ENCODE data around the gene RAB3C. TPM values are rescaled to one million over a fixed set of nuclear protein-coding genes. Genes with fewer than 3 reads are reported as not detected.
"Not testable (repeated sequence)": the region's sequence is repeated elsewhere in the genome, so short reads cannot be mapped to it uniquely, and the experiment has no call there.

The RAB3C gene, protein sequence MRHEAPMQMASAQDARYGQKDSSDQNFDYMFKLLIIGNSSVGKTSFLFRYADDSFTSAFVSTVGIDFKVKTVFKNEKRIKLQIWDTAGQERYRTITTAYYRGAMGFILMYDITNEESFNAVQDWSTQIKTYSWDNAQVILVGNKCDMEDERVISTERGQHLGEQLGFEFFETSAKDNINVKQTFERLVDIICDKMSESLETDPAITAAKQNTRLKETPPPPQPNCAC
- total RNA-seq = 6.1 TPM

DNA sequence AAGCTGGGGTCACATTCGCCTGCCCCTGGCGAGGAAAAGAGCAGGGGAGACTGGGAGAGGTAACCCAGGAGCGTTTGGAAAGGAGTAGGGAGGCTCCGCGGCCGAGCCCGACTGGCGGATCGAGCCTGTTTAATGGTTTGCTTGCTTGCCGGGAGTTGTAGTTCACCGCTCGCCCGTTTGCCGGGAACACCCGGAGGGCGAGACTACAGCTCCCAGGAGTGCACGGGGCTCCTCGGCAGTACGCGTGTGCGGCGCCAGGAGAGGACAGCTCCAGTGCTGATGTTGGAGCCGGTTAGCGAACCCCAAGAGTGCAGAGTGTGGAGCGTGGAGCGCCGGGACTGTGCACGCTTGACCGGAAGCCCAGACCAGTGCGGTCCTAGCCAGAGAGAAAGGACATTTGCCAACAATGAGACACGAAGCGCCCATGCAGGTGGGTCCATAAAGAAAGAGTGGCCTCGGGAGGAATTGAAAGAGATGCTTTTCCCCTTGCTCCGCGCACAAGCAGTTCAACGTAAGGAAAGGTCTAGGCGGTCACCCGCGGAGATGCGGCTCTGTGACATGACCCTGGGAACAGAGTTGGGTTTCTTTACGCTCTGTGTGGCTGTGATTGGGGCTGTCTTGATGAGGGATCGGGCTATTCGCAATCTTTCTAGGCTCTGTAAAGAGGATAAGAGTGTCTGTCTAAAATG lies at the start of gene RAB3C:
Gene RAB3C, plus strand, starts transcription at position 273 of the 689 bp plus-strand sequence. Its CDS starts 134 bp downstream, at position 407.
- intact Hi-C loops (cut with DNase I) = no loop called here
- peak; percentile 100 for ATAC-seq
- DNase-seq (ENCODE audit: low spot score) = peak; percentile 87

DNA sequence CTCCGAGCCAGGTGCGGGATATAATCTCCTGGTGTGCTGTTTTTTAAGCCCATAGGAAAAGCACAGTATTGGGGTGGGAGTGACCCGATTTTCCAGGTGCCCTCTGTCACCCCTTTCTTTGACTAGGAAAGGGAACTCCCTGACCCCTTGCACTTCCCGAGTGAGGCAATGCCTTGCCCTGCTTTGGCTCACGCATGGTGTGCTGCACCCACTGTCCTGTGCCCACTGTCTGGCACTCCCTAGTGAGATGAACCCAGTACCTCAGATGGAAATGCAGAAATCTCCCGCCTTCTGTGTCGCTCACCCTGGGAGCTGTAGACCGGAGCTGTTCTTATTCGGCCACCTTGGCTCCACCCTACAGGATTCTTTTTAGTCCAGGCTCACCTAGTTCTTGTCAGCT lies 40.9 kb upstream of the RAB3C start:
- intact Hi-C loops (cut with DNase I); ATAC-seq; DNase-seq (ENCODE audit: low spot score): not testable (repeated sequence)

GRCh38 chr5:58542709-58543108 lies 40.2 kb upstream of the RAB3C start:
- ATAC-seq (no peak), DNase-seq (ENCODE audit: low spot score) (no peak)

DNA sequence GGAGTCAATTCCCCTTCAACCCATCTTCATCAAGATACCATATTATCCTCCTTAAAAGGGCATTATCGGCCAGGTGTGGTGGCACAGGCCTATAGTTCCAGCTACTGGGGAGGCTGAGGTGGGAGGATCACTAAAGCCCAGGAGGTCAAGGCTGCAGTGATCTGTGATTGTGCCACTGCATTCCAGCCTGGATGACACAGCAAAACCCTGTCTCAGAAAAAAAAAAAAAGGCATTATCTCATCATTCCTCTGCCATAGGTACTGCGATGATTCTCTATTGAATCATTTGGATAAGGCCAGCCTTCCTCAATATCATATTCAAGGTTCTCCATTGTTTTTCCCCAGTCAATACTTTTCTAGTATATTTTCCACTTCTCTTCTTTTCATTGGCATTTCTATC lies 39.2 kb upstream of the RAB3C start:
- DNase-seq (ENCODE audit: low spot score) = no peak
- no peak for ATAC-seq
- intact Hi-C loops (cut with DNase I) = no loop called here

More at GRCh38 chr5:58542709-58543108, 40.2 kb upstream of the RAB3C start:
- intact Hi-C loops (cut with DNase I) = no loop called here

- ATAC-seq (no peak), DNase-seq (ENCODE audit: low spot score) (no peak)
- intact Hi-C loops (cut with DNase I) = no loop called here
Measured at GRCh38 chr5:58544195-58544594, 38.7 kb upstream of the RAB3C start.

DNA sequence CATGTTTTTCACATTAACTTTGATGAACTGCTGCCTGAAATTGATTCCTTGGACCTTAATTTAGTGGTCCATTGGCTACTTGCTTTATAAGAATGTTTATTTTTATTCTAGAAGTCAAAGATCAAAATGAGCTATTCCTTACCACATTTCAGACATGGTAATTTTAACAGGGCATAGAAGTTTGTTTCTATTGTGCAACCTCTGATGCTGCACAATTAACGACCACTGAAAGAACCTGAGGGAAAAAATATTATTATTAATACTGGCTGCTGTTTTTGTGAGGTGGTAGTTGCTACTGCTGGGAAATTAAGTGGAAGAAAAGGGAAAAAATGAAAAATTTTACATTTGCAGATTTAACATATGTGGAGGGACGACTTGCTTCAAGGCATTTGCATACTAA lies 37.9 kb upstream of the RAB3C start:
- intact Hi-C loops (cut with DNase I) = no loop called here
- no peak for ATAC-seq
- DNase-seq (ENCODE audit: low spot score) = no peak

DNA sequence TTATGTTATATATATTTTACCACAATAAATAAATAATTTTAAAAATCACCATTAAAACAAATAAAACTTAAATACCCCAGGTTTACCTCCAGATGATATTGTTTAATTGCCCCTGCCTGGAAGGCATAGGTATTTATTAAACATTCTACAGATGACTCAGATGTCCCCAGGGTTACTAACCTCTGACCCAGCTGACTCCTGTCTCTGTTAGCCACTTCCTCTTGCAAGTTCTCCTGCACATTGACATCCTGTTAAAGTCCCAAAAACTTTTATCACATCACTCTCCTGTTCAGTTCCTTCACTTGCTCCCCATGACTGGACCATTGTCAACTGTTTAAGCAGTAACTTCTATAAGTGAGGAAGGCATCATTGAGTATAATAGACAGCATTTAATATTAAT lies 37.0 kb upstream of the RAB3C start:
- DNase-seq (ENCODE audit: low spot score) (no peak), ATAC-seq (no peak)
- intact Hi-C loops (cut with DNase I) = no loop called here

DNA sequence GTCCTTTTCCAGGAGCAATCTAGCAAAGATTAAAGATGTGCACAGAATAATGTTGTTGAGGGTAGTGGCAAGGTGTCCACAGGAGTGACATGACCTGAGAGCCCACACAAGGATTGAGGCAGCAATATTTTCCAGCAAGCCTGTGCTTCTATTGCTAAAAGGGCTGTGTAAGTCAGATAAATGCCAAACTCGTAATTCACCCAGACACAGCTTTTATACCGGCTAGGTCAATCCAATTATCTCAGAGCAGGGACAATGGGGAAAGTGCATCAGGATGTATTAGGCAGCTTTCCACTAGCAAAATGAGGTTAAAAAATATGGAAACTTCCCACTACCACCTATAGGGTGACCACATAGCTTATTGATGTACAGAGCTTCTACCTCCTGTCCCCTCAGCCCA lies 34.8 kb upstream of the RAB3C start:
- ATAC-seq = no peak
- intact Hi-C loops (cut with DNase I) = no loop called here

DNA sequence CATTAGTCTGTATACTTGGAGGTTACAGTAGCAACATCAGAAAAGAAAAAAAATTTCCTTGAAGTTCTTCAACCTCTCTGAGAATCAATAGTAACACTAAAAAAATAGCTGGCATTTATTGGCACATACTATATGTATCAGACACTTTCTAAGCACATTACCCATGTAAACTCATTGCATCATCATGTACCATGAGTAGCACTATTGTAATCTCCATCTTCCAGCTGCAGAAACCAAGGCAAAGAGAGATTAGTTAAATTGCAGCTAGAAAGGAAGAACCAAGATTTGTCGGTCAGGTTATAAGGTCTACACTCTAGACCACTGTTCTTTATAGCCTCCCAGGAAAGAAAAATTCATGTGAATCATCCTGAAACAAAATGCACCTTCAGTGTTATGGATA lies 31.4 kb upstream of the RAB3C start:
- ATAC-seq = no peak
- DNase-seq (ENCODE audit: low spot score) = no peak
- intact Hi-C loops (cut with DNase I) = no loop called here

More for the DNA sequence above, 34.8 kb upstream of the RAB3C start:
- no peak for DNase-seq (ENCODE audit: low spot score)

DNA sequence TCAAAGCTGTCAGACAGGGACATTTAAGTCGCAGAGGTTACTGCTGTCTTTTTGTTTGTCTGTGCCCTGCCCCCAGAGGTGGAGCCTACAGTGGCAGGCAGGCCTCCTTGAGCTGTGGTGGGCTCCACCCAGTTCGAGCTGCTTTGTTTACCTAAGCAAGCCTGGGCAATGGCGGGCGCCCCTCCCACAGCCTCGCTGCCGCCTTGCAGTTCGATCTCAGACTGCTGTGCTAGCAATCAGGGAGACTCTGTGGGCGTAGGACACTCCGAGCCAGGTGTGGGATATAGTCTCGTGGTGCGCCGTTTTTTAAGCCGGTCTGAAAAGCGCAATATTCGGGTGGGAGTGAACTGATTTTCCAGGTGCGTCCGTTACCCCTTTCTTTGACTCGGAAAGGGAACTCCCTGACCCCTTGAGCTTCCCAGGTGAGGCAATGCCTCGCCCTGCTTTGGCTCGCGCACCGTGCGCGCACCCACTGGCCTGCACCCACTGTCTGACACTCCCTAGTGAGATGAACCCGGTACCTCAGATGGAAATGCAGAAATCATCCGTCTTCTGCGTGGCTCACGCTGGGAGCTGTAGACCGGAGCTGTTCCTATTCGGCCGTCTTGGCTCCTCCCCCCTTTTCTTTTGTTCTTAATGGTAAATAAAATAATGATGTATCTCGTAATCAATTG lies 25.1 kb upstream of the RAB3C start:
- ATAC-seq; DNase-seq (ENCODE audit: low spot score); intact Hi-C loops (cut with DNase I): not testable (repeated sequence)

- intact Hi-C loops (cut with DNase I); ATAC-seq; DNase-seq (ENCODE audit: low spot score): not testable (repeated sequence)
Measured at GRCh38 chr5:58563016-58563700, 19.7 kb upstream of the RAB3C start.

DNA sequence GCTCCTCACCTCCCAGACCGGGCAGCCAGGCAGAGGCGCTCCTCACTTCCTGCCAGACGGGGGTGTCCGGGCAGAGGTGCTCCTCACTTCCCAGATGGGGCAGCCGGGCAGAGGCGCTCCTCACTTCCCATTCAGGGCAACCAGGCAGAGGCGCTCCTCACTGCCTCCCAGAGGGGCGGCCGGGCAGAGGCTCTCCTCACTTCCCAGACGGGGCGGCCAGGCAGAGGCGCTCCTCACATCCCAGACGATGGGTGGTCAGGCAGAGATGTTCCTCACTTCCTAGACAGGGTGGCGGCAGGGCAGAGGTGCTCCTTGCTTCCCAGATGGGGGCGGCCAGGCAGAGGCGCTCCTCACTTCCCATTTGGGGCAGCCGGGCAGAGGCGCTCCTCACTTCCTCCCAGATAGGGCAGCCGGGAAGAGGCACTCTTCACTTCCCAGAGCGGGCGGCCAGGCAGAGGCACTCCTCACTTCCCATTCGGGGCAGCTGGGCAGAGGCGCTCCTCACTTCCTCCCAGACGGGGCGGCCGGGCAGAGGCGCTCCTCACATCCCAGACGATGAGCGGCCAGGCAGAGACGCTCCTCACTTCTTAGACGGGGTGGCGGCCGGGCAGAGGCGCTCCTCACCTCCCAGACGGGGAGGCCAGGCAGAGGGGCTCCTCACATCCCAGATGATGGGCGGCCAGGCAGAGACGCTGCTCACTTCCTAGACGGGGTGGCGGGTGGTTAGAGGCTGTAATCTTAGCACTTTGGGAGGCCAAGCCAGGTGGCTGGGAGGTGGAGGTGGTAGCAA lies 18.6 kb upstream of the RAB3C start:
- ATAC-seq; intact Hi-C loops (cut with DNase I); DNase-seq (ENCODE audit: low spot score): not testable (repeated sequence)

DNA sequence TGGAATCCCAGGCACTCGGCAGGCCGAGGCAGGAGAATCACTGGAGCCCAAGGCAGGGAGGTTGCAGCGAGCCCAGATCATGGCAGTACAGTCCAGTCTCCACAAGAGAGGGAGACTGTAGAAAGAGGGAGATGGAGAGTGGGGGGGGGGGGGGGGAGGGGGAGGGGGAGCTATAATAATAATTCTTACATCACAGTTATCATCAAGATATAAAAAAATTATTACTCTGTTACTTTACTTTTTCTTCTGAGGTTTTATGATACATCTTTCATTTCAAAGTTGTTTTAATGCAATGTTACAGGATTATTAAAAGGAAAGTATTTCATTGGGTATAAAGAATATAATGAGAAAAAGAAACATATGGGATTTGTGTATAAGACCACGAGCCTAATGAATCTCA lies 17.8 kb upstream of the RAB3C start:
- intact Hi-C loops (cut with DNase I) = no loop called here
- ATAC-seq = no peak
- DNase-seq (ENCODE audit: low spot score) = no peak

DNA sequence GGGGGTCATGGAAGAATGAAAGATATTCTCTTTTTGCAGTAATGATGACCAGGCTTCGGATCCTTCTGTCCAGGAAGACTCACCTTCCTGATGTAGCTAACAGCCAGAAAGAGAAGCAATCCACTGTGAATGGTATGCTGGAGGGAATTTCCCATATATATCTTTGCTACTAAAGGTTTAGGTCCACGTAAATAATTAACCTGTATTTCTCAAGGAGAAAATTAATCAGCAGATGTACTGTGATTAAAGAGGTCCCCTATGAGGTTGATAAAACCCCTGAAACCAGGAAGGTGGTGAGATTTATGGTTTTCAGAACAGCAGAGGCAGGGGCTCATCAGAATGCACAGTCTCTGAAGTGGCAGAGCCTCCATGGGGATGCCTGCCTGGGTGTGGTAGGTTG lies 11.4 kb upstream of the RAB3C start:
- DNase-seq (ENCODE audit: low spot score) (no peak), ATAC-seq (no peak)
- intact Hi-C loops (cut with DNase I) = no loop called here

DNA sequence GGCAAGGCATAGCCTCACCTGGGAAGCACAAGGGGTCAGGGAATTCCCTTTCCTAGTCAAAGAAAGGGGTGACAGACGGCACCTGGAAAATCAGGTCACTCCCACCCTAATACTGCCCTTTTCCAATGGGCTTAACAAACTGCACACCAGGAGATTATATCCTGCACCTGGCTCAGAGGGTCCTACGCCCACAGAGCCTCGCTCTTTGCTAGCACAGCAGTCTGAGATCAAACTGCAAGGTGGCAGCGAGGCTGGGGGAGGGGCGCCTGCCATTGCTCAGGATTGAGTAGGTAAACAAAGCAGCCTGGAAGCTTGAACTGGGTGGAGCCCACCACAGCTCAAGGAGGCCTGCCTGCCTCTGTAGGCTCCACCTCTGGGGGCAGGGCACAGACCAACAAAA lies 9.9 kb upstream of the RAB3C start:
- DNase-seq (ENCODE audit: low spot score); intact Hi-C loops (cut with DNase I); ATAC-seq: not testable (repeated sequence)

DNA sequence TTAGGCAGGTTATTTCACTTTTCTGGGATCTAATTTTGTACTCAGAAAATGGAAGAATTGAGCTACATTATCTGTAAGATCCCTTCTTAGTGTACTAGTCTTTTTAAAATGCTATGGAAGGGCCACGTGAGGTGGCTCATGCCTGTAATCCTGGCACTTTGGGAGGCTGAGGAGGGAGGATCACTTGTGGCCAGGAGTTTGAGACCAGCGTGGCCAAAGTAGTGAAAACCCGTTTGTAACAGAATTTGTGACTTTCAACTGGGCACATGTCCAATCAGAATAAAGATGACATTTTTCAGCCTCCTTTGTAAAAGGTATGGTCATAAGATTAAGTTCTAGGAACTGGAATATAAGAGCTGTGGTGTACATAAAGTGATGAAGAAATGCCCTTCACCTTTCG lies 3.1 kb upstream of the RAB3C start:
- ATAC-seq (no peak), DNase-seq (ENCODE audit: low spot score) (no peak)
- intact Hi-C loops (cut with DNase I) = no loop called here

- ATAC-seq (peak; percentile 47), DNase-seq (ENCODE audit: low spot score) (no peak)
- intact Hi-C loops (cut with DNase I) = no loop called here
Measured at GRCh38 chr5:58582019-58582802, 664 bp upstream of the RAB3C start.

DNA sequence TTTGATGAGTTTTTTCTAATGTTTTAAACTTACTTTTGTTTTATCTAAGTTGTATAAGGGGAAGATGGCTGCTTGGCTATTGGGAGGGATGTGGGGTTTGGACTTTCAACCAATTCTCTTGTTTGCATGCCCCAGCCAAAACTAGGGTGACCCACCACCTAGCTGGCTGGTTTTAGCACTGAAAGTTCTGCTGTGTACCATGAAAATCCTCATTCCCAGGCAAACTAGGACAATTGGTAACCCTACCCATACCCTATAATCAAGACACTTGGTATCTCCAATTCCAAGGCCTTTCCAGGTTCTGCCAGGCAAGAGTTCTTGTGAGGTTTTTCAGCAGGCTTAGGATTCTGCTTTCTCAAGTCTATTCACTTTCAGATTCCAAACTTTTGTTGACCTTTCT lies 13.1 kb downstream of the RAB3C start:
- ATAC-seq = no peak
- no peak for DNase-seq (ENCODE audit: low spot score)
- intact Hi-C loops (cut with DNase I) = no loop called here

All from sciatic nerve (tissue), 2 donors.